ENCODE data around the gene GTF3C2.
"Not testable (repeated sequence)": the region's sequence is repeated elsewhere in the genome, so short reads cannot be mapped to it uniquely, and the experiment has no call there.

The GTF3C2 gene

GRCh38 chr2:27307545-27308358, 48.8 kb downstream of the GTF3C2 start:
- peaks cover 0 to 31% (median 19%) of the 10 kb centered on the region in 5 donors for H3K36me3 ChIP-seq (ENCODE audit: control insufficient read depth in 5 of 5, insufficient read depth in 5 of 5, low read length in 5 of 5)
- H3K9me3 ChIP-seq (ENCODE audit: control insufficient read depth in 5 of 5, low read length in 5 of 5), result no peaks in the 10 kb centered on the region
- no peak overlapping the region for H3K27ac ChIP-seq (ENCODE audit: low read depth, low read length)
- peaks cover 27 to 40% (median 35%) of the 10 kb centered on the region in 5 donors for H3K27me3 ChIP-seq (ENCODE audit: control insufficient read depth in 5 of 5, insufficient read depth in 4 of 5, low read length in 5 of 5)
- peak overlapping the region in 1 of 5 donors; percentile 16 for H3K4me3 ChIP-seq (ENCODE audit: low read depth in 1 of 5, low read length in 5 of 5)
- H3K9ac ChIP-seq (ENCODE audit: low read length in 5 of 5), result no peak overlapping the region
- H3K4me1 ChIP-seq (ENCODE audit: control insufficient read depth in 5 of 5, insufficient read depth in 5 of 5, low read length in 5 of 5), result peaks cover 4 to 31% (median 22%) of the 10 kb centered on the region in 5 donors

DNA sequence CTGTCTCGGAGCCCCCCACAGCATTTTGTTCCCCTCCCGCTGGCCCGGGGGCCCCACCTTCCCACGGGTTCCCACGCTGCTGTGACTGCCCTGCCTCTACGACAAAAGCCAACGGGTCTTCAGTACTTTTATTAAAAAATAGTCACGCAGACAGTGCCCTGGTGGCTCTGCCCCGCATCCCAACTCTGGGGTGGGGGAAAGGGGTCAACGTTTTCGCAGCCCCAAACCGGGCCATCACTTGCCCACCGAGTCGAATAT, 49.3 kb downstream of the GTF3C2 start:
- H3K36me3 ChIP-seq (ENCODE audit: control insufficient read depth in 5 of 5, insufficient read depth in 5 of 5, low read length in 5 of 5), result peaks cover 0 to 27% (median 18%) of the 10 kb centered on the region in 5 donors
- no peak overlapping the region for H3K4me3 ChIP-seq (ENCODE audit: low read depth in 1 of 5, low read length in 5 of 5)

GRCh38 chr2:27306573-27307286, 49.8 kb downstream of the GTF3C2 start:
- Histone ChIP-seq H3K27ac (ENCODE audit: low read depth, low read length) (no peak overlapping the region), H3K9me3 (ENCODE audit: control insufficient read depth in 5 of 5, low read length in 5 of 5) (no peaks in the 10 kb centered on the region), H3K9ac (ENCODE audit: low read length in 5 of 5) (no peak overlapping the region), H3K27me3 (ENCODE audit: control insufficient read depth in 5 of 5, insufficient read depth in 4 of 5, low read length in 5 of 5) (peaks cover 27 to 40% (median 35%) of the 10 kb centered on the region in 5 donors), H3K4me1 (ENCODE audit: control insufficient read depth in 5 of 5, insufficient read depth in 5 of 5, low read length in 5 of 5) (peaks cover 4 to 31% (median 23%) of the 10 kb centered on the region in 5 donors), H3K4me3 (ENCODE audit: low read depth in 1 of 5, low read length in 5 of 5) (peak overlapping the region in 1 of 5 donors; percentile 16), H3K36me3 (ENCODE audit: control insufficient read depth in 5 of 5, insufficient read depth in 5 of 5, low read length in 5 of 5) (peaks cover 0 to 22% (median 13%) of the 10 kb centered on the region in 5 donors)

More for the DNA sequence above, 49.3 kb downstream of the GTF3C2 start:
- Histone ChIP-seq H3K9me3 (ENCODE audit: control insufficient read depth in 5 of 5, low read length in 5 of 5) (no peaks in the 10 kb centered on the region), H3K4me1 (ENCODE audit: control insufficient read depth in 5 of 5, insufficient read depth in 5 of 5, low read length in 5 of 5) (peaks cover 4 to 31% (median 23%) of the 10 kb centered on the region in 5 donors), H3K27ac (ENCODE audit: low read depth, low read length) (no peak overlapping the region), H3K9ac (ENCODE audit: low read length in 5 of 5) (no peak overlapping the region), H3K27me3 (ENCODE audit: control insufficient read depth in 5 of 5, insufficient read depth in 4 of 5, low read length in 5 of 5) (peaks cover 27 to 40% (median 35%) of the 10 kb centered on the region in 5 donors)

DNA sequence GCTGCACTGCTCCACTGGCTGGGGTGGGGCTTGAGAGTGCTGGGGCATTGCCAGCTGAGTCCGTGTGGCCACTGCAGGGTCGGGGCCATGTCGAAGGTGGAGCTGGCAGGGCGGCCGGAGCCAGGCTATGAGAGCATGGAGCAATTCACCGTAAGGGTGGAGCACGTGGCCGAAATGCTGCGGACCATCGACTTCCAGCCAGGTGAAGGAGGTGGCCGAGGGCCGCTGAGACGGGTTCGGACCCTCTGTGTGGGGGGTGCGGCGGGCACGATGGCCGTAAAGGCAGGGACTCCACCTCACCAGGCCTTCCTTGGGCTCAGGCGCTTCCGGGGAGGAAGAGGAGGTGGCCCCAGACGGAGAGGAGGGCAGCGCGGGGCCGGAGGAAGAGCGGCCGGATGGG, 50.4 kb downstream of the GTF3C2 start:
- Histone ChIP-seq H3K9me3 (ENCODE audit: control insufficient read depth in 5 of 5, low read length in 5 of 5) (no peaks in the 10 kb centered on the region), H3K4me1 (ENCODE audit: control insufficient read depth in 5 of 5, insufficient read depth in 5 of 5, low read length in 5 of 5) (peaks cover 4 to 31% (median 23%) of the 10 kb centered on the region in 5 donors), H3K4me3 (ENCODE audit: low read depth in 1 of 5, low read length in 5 of 5) (peak overlapping the region in 1 of 5 donors; percentile 16), H3K27ac (ENCODE audit: low read depth, low read length) (no peak overlapping the region), H3K27me3 (ENCODE audit: control insufficient read depth in 5 of 5, insufficient read depth in 4 of 5, low read length in 5 of 5) (peaks cover 27 to 40% (median 35%) of the 10 kb centered on the region in 5 donors), H3K9ac (ENCODE audit: low read length in 5 of 5) (no peak overlapping the region), H3K36me3 (ENCODE audit: control insufficient read depth in 5 of 5, insufficient read depth in 5 of 5, low read length in 5 of 5) (peaks cover 0 to 16% (median 8%) of the 10 kb centered on the region in 5 donors)

- Histone ChIP-seq H3K9me3 (ENCODE audit: control insufficient read depth in 5 of 5, low read length in 5 of 5) (no peaks in the 10 kb centered on the region), H3K4me1 (ENCODE audit: control insufficient read depth in 5 of 5, insufficient read depth in 5 of 5, low read length in 5 of 5) (peaks cover 4 to 31% (median 23%) of the 10 kb centered on the region in 5 donors), H3K27me3 (ENCODE audit: control insufficient read depth in 5 of 5, insufficient read depth in 4 of 5, low read length in 5 of 5) (peaks cover 27 to 40% (median 35%) of the 10 kb centered on the region in 5 donors), H3K27ac (ENCODE audit: low read depth, low read length) (no peak overlapping the region), H3K36me3 (ENCODE audit: control insufficient read depth in 5 of 5, insufficient read depth in 5 of 5, low read length in 5 of 5) (peaks cover 0 to 15% (median 6%) of the 10 kb centered on the region in 5 donors), H3K4me3 (ENCODE audit: low read depth in 1 of 5, low read length in 5 of 5) (no peak overlapping the region), H3K9ac (ENCODE audit: low read length in 5 of 5) (no peak overlapping the region)
Observed at GRCh38 chr2:27305516-27305915, 51.0 kb downstream of the GTF3C2 start.

GRCh38 chr2:27304488-27305240, 51.9 kb downstream of the GTF3C2 start:
- no peaks in the 10 kb centered on the region for H3K9me3 ChIP-seq (ENCODE audit: control insufficient read depth in 5 of 5, low read length in 5 of 5)
- H3K9ac ChIP-seq (ENCODE audit: low read length in 5 of 5), result no peak overlapping the region
- H3K4me1 ChIP-seq (ENCODE audit: control insufficient read depth in 5 of 5, insufficient read depth in 5 of 5, low read length in 5 of 5), result peaks cover 4 to 31% (median 23%) of the 10 kb centered on the region in 5 donors
- H3K27ac ChIP-seq (ENCODE audit: low read depth, low read length), result no peak overlapping the region
- H3K4me3 ChIP-seq (ENCODE audit: low read depth in 1 of 5, low read length in 5 of 5), result no peak overlapping the region
- H3K27me3 ChIP-seq (ENCODE audit: control insufficient read depth in 5 of 5, insufficient read depth in 4 of 5, low read length in 5 of 5), result peaks cover 27 to 40% (median 35%) of the 10 kb centered on the region in 5 donors
- H3K36me3 ChIP-seq (ENCODE audit: control insufficient read depth in 5 of 5, insufficient read depth in 5 of 5, low read length in 5 of 5), result peaks cover 0 to 9% (median 4%) of the 10 kb centered on the region in 5 donors

DNA sequence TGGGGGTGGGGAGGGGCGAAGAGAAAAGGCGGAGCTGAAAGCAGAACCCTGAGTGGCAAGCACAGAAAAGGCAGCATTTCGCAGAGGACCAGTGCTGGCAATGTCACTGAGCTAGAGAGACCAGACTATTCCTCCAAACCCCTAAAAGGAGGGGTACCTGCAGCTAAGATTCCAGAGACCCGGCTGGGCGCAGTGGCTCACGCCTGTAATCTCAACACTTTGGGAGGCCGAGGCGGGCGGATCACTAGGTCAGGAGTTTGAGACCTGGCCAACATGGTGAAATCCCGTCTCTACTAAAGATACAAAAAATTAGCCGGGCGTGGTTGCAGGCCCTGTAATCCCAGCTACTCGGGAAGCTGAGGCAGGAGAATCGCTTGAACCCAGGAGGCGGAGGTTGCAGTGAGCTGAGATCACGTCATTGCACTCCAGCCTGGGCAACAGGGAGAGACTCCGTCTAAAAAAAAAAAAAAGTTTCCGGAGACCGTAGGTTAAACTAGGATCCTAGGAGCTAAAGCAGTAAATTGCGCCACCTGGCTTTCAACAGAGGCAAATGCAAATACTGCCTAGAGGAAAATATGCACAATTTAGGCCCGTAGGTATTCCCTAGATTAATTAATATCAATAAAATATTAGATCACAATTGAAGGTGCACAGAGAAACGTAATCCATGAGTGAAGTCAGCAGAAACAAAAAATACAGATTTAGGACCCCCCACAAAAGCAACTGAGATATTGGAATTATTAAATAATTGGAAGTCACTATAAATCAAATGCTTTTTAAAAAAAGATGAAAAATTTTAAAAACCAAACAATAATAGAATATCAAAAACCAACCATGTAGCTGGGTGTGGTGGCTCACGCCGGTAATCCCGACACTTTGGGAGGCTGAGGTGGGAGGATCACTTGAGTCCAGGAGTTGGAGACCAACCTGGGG, 53.2 kb downstream of the GTF3C2 start:
- H3K27me3 ChIP-seq (ENCODE audit: control insufficient read depth in 5 of 5, insufficient read depth in 4 of 5, low read length in 5 of 5), result peaks cover 24 to 38% (median 34%) of the 10 kb centered on the region in 5 donors
- no peaks in the 10 kb centered on the region for H3K9me3 ChIP-seq (ENCODE audit: control insufficient read depth in 5 of 5, low read length in 5 of 5)
- peaks cover 1 to 28% (median 22%) of the 10 kb centered on the region in 5 donors for H3K4me1 ChIP-seq (ENCODE audit: control insufficient read depth in 5 of 5, insufficient read depth in 5 of 5, low read length in 5 of 5)
- peak overlapping the region; percentile 42 to 59 (median 55) for H3K4me3 ChIP-seq (ENCODE audit: low read depth in 1 of 5, low read length in 5 of 5)
- H3K36me3 ChIP-seq (ENCODE audit: control insufficient read depth in 5 of 5, insufficient read depth in 5 of 5, low read length in 5 of 5), result no peaks in the 10 kb centered on the region
- H3K9ac ChIP-seq (ENCODE audit: low read length in 5 of 5), result peak overlapping the region in 4 of 5 donors; percentile 15 to 69 (median 58)
- H3K27ac ChIP-seq (ENCODE audit: low read depth, low read length), result no peak overlapping the region

DNA sequence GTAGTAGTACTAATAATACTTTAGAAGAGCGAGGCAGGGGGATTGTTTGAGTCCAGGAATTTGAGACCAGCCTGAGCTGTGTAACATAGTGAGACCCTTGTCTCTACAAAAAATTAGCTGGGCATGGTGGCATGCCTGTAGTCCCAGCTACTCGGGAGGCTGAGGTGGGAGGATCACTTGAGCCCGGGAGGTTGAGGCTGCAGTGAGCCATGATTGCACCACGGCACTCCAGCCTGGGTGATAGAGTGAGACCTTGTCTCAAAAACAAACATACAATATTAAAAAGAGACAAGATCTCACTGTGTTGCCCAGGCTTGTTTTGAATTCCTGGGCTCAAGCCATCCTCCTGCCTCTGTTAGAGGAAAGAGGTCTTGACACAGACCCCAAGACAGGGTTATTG, 56.0 kb downstream of the GTF3C2 start:
- H3K9me3 ChIP-seq (ENCODE audit: control insufficient read depth in 5 of 5, low read length in 5 of 5); H3K4me3 ChIP-seq (ENCODE audit: low read depth in 1 of 5, low read length in 5 of 5); H3K9ac ChIP-seq (ENCODE audit: low read length in 5 of 5); H3K27ac ChIP-seq (ENCODE audit: low read depth, low read length); H3K36me3 ChIP-seq (ENCODE audit: control insufficient read depth in 5 of 5, insufficient read depth in 5 of 5, low read length in 5 of 5); H3K4me1 ChIP-seq (ENCODE audit: control insufficient read depth in 5 of 5, insufficient read depth in 5 of 5, low read length in 5 of 5): not testable (repeated sequence)
- peaks cover 0 to 13% (median 9%) of the 10 kb centered on the region in 5 donors for H3K27me3 ChIP-seq (ENCODE audit: control insufficient read depth in 5 of 5, insufficient read depth in 4 of 5, low read length in 5 of 5)
